ENCODE measurements around the gene SPATS2L.

- TF ChIP-seq YY1 (IDR thresholded peaks at IDR 0.05; ENCODE audit: insufficient read depth, insufficient read length): no peak
- TF ChIP-seq SUZ12 (IDR thresholded peaks at IDR 0.05; ENCODE audit: extremely low read depth, insufficient read depth, insufficient read length): no peak
- no peak for TF ChIP-seq ZNF274 (IDR thresholded peaks at IDR 0.05; ENCODE audit: low read depth, low read length)
Measured at GRCh38 chr2:200467806-200468681, 161.6 kb downstream of the SPATS2L start.

Data from NT2/D1 (cell line).